K562 (cell line): ENCODE measurements around the gene DNAJC1. TPM values are rescaled to one million over a fixed set of nuclear protein-coding genes. Genes with fewer than 3 reads are reported as not detected.

Experiments used
- HDAC2 ChIP-seq: fragments of 450-650 bp; IDR thresholded peaks from 2 replicates; pipeline ENCODE4 v1.6.1; 2016; ENCODE audit warnings: mild to moderate bottlenecking
- KLF13 ChIP-seq: fragments of 450-650 bp; IDR thresholded peaks from 2 replicates; pipeline ENCODE4 v1.6.1; 2016; ENCODE audit warnings: missing genetic modification characterization, low read depth, mild to moderate bottlenecking, missing compliant biosample characterization, moderate library complexity, borderline replicate concordance
- RAD51 ChIP-seq: fragments of 450-650 bp; IDR thresholded peaks from 2 replicates; pipeline ENCODE4 v1.7.1; 2016; ENCODE audit warnings: low read depth, mild to moderate bottlenecking, borderline replicate concordance
- ZEB2 ChIP-seq: fragments of 450-650 bp; IDR thresholded peaks from 2 replicates; pipeline ENCODE4 v1.6.1; 2016
- polyA plus RNA-seq, 8 experiments: library from polyadenylated mRNA; depleted of rRNA in 4 of 8; stranded (reverse) in 5 of 8; unstranded in 3 of 8; fragments of >200 nt; fragmentation: Nextera tagmentation in 2 of 8; fragmentation: Illumina TruSeq in 1 of 8; extraction: Ambion mirVana in 2 of 8; extraction: Trizol in 1 of 8; gene quantifications; 2 replicates each; pipeline versions ENCODE4 v1.2.1 to v1.2.3, GENCODE V29; 2011 to 2014; ENCODE audit warnings: inconsistent platforms in 1 of 8, missing spikeins in 1 of 8
- total RNA-seq, 7 experiments: library from RNA; depleted of rRNA in 6 of 7; stranded (reverse); fragments of >200 nt in 6 of 7; fragmentation: Illumina TruSeq in 2 of 7; extraction: Trizol in 2 of 7; gene quantifications; 2 replicates each; pipeline versions ENCODE4 v1.2.1 to v1.2.3, GENCODE V29; 2011 to 2021; ENCODE audit warnings: low replicate concordance in 1 of 7
- TF ChIP-seq, protein P1 (sequence below): fragments of 450-650 bp; IDR thresholded peaks from 2 replicates; pipeline ENCODE4 v1.6.1; 2016; ENCODE audit warnings: mild to moderate bottlenecking
- TF ChIP-seq, protein P2 (sequence below), 2 experiments: fragments of 450-650 bp; formaldehyde crosslinking in 1 of 2; IDR thresholded peaks; 2 replicates each; pipeline versions ENCODE4 v1.4.0 to v1.6.1; 2014 to 2020; ENCODE audit warnings: mild to moderate bottlenecking in 2 of 2, borderline replicate concordance in 1 of 2, low read depth in 1 of 2
- TF ChIP-seq, protein P3 (sequence below): fragments of 450-650 bp; formaldehyde crosslinking; IDR thresholded peaks from 2 replicates; pipeline ENCODE4 v1.4.0; 2020; ENCODE audit warnings: mild to moderate bottlenecking, moderate library complexity
- TF ChIP-seq, protein P4 (sequence below): fragments of 150-350 bp; IDR thresholded peaks from 2 replicates; pipeline ENCODE4 v1.6.1; 2014; ENCODE audit warnings: low read depth, mild to moderate bottlenecking, low read length, borderline replicate concordance
- TF ChIP-seq, protein P5 (sequence below): fragments of 250-450 bp; sonication (Bioruptor Pico); IDR thresholded peaks from 2 replicates; pipeline ENCODE4 v1.9.0; 2021; ENCODE audit warnings: mild to moderate bottlenecking, inconsistent platforms

The DNAJC1 gene
- total and polyA plus RNA-seq, 9 of the 15 experiments (the other 6 are each of a cell fraction or from before 2014, with no cell fraction given), result 5.4 to 77.6 (median 40.3) TPM

DNA sequence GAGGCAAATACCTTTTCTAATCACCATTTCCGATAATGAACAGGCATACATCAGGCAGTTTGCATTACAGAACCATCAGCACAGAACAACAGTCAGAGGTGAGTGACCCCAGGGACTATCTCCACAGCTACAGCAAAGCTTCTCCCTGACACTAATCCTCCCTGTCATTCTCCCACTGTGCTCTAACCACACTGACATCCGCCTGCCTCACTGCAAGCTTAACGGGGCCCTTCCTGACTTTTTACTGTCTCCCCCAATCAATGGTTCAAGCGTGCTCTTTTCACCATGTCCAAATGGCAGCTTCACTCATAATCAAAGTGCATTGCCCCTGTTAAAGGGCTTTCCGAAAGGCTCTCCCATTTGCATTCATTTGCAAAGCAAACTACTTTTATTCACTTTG is 196.3 kb downstream of the DNAJC1 start (continued):
- TF ChIP-seq, protein P1, sequence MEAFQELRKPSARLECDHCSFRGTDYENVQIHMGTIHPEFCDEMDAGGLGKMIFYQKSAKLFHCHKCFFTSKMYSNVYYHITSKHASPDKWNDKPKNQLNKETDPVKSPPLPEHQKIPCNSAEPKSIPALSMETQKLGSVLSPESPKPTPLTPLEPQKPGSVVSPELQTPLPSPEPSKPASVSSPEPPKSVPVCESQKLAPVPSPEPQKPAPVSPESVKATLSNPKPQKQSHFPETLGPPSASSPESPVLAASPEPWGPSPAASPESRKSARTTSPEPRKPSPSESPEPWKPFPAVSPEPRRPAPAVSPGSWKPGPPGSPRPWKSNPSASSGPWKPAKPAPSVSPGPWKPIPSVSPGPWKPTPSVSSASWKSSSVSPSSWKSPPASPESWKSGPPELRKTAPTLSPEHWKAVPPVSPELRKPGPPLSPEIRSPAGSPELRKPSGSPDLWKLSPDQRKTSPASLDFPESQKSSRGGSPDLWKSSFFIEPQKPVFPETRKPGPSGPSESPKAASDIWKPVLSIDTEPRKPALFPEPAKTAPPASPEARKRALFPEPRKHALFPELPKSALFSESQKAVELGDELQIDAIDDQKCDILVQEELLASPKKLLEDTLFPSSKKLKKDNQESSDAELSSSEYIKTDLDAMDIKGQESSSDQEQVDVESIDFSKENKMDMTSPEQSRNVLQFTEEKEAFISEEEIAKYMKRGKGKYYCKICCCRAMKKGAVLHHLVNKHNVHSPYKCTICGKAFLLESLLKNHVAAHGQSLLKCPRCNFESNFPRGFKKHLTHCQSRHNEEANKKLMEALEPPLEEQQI, result peak; percentile 71
- TF ChIP-seq KLF13 (tag) (no peak), HDAC2 (peak; percentile 77; the same call in 1 of the 2 replicates), ZEB2 (peak; percentile 75), RAD51 (peak; percentile 29; the same call in 1 of the 2 replicates)
- TF ChIP-seq, protein P2, sequence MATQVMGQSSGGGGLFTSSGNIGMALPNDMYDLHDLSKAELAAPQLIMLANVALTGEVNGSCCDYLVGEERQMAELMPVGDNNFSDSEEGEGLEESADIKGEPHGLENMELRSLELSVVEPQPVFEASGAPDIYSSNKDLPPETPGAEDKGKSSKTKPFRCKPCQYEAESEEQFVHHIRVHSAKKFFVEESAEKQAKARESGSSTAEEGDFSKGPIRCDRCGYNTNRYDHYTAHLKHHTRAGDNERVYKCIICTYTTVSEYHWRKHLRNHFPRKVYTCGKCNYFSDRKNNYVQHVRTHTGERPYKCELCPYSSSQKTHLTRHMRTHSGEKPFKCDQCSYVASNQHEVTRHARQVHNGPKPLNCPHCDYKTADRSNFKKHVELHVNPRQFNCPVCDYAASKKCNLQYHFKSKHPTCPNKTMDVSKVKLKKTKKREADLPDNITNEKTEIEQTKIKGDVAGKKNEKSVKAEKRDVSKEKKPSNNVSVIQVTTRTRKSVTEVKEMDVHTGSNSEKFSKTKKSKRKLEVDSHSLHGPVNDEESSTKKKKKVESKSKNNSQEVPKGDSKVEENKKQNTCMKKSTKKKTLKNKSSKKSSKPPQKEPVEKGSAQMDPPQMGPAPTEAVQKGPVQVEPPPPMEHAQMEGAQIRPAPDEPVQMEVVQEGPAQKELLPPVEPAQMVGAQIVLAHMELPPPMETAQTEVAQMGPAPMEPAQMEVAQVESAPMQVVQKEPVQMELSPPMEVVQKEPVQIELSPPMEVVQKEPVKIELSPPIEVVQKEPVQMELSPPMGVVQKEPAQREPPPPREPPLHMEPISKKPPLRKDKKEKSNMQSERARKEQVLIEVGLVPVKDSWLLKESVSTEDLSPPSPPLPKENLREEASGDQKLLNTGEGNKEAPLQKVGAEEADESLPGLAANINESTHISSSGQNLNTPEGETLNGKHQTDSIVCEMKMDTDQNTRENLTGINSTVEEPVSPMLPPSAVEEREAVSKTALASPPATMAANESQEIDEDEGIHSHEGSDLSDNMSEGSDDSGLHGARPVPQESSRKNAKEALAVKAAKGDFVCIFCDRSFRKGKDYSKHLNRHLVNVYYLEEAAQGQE (IDR thresholded peaks at IDR 0.05; ENCODE audit: borderline replicate concordance), result no peak
- TF ChIP-seq, protein P2 (CRISPR knock-in tag; IDR thresholded peaks at IDR 0.05; ENCODE audit: low read depth), result no peak
- TF ChIP-seq, protein P3, sequence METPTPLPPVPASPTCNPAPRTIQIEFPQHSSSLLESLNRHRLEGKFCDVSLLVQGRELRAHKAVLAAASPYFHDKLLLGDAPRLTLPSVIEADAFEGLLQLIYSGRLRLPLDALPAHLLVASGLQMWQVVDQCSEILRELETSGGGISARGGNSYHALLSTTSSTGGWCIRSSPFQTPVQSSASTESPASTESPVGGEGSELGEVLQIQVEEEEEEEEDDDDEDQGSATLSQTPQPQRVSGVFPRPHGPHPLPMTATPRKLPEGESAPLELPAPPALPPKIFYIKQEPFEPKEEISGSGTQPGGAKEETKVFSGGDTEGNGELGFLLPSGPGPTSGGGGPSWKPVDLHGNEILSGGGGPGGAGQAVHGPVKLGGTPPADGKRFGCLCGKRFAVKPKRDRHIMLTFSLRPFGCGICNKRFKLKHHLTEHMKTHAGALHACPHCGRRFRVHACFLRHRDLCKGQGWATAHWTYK (CRISPR knock-in tag), result no peak
- TF ChIP-seq, protein P4, sequence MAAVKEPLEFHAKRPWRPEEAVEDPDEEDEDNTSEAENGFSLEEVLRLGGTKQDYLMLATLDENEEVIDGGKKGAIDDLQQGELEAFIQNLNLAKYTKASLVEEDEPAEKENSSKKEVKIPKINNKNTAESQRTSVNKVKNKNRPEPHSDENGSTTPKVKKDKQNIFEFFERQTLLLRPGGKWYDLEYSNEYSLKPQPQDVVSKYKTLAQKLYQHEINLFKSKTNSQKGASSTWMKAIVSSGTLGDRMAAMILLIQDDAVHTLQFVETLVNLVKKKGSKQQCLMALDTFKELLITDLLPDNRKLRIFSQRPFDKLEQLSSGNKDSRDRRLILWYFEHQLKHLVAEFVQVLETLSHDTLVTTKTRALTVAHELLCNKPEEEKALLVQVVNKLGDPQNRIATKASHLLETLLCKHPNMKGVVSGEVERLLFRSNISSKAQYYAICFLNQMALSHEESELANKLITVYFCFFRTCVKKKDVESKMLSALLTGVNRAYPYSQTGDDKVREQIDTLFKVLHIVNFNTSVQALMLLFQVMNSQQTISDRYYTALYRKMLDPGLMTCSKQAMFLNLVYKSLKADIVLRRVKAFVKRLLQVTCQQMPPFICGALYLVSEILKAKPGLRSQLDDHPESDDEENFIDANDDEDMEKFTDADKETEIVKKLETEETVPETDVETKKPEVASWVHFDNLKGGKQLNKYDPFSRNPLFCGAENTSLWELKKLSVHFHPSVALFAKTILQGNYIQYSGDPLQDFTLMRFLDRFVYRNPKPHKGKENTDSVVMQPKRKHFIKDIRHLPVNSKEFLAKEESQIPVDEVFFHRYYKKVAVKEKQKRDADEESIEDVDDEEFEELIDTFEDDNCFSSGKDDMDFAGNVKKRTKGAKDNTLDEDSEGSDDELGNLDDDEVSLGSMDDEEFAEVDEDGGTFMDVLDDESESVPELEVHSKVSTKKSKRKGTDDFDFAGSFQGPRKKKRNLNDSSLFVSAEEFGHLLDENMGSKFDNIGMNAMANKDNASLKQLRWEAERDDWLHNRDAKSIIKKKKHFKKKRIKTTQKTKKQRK, result no peak
- TF ChIP-seq, protein P5, sequence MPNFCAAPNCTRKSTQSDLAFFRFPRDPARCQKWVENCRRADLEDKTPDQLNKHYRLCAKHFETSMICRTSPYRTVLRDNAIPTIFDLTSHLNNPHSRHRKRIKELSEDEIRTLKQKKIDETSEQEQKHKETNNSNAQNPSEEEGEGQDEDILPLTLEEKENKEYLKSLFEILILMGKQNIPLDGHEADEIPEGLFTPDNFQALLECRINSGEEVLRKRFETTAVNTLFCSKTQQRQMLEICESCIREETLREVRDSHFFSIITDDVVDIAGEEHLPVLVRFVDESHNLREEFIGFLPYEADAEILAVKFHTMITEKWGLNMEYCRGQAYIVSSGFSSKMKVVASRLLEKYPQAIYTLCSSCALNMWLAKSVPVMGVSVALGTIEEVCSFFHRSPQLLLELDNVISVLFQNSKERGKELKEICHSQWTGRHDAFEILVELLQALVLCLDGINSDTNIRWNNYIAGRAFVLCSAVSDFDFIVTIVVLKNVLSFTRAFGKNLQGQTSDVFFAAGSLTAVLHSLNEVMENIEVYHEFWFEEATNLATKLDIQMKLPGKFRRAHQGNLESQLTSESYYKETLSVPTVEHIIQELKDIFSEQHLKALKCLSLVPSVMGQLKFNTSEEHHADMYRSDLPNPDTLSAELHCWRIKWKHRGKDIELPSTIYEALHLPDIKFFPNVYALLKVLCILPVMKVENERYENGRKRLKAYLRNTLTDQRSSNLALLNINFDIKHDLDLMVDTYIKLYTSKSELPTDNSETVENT, result no peak
